Aortic smooth muscle cell (primary cell): ENCODE results near the gene EN2. TPM values are rescaled to one million over a fixed set of nuclear protein-coding genes. Genes with fewer than 3 reads are reported as not detected.

ENCODE experiments used
- total RNA-seq: library from RNA; depleted of rRNA; stranded (reverse); fragments of >200 nt; gene quantifications from 2 replicates; pipeline ENCODE4 v1.2.3, GENCODE V29; 2014

Gene EN2
- not detected in 2 replicates for total RNA-seq

DNA sequence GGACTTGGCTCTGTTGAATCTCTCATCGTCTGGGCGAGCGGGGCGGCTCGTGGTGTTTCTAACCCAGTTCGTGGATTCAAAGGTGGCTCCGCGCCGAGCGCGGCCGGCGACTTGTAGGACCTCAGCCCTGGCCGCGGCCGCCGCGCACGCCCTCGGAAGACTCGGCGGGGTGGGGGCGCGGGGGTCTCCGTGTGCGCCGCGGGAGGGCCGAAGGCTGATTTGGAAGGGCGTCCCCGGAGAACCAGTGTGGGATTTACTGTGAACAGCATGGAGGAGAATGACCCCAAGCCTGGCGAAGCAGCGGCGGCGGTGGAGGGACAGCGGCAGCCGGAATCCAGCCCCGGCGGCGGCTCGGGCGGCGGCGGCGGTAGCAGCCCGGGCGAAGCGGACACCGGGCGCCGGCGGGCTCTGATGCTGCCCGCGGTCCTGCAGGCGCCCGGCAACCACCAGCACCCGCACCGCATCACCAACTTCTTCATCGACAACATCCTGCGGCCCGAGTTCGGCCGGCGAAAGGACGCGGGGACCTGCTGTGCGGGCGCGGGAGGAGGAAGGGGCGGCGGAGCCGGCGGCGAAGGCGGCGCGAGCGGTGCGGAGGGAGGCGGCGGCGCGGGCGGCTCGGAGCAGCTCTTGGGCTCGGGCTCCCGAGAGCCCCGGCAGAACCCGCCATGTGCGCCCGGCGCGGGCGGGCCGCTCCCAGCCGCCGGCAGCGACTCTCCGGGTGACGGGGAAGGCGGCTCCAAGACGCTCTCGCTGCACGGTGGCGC, at the start of gene EN2:
Gene EN2, plus strand, starts transcription at position 19 of the 767 bp plus-strand sequence. Its CDS starts 249 bp downstream, at position 268.

Other genes with a start within 250 kb of the EN2 start
- gene INSIG1, start 160.3 kb upstream of the EN2 start, total RNA-seq: 88.8 and 132 TPM in 2 replicates
- gene CNPY1, start 88.4 kb downstream of the EN2 start, total RNA-seq: not detected in 2 replicates
- gene RBM33, start 186.5 kb downstream of the EN2 start, total RNA-seq: 26.2 and 41.7 TPM in 2 replicates